NCI-H146 (cell line): ENCODE data around the gene ACOX1.
A peak's percentile ranks its signal among the peaks of the same experiment; 100 is the strongest.

Experiments used
- DNase-seq: peaks from one replicate; lab custom pipeline; 2025; lab: John Stamatoyannopoulos, UW

ACOX1 gene

DNA sequence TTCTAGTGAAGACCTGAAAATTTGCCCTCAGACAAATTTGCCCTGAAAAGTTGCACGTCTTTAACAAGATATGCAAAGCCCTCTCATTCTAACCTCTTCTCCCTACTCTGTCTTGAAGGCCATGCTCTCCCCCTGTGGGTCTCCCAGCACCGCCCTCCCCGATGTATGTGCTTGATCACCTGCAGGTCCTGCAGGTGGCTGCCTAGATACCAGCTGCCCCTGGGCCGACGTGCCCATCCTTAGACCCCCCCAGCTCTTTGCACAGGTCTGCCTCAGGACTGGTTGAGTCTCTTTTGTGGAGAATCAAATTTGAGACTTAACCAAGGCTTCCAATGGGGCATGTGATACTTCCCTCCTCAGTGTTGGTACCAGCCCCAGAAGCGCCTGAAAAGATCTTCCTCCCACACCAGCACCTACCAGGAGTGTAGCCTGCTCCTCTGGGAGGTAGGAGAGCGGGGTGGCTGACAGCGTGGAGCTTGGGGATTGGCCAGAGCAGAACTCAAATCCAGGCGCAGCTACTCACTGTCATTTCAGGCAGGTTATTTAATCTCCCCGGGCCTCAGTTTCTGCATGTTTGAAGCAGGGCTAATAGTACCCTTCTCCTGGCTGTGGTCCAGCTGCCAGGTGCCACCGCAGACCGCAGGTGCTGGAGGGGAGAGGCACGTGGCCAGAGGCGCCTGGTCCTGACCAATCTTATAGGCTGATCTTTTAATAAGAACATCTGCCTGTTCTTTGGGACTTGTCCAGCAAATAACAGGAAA is 69.7 kb downstream of the ACOX1 start:
- peak; percentile 87 for DNase-seq

GRCh38 chr17:75908201-75908600 is 70.8 kb downstream of the ACOX1 start:
- DNase-seq, result no peak

- no peak for DNase-seq
These were observed 72.7 kb downstream of the ACOX1 start for GRCh38 chr17:75906143-75906884.

GRCh38 chr17:75904749-75905521 is 74.0 kb downstream of the ACOX1 start, which contains the start of gene MRPL38:
Gene MRPL38 (minus strand): TSS chr17:75904884. CDS start chr17:75904875, 9 bp downstream.
- DNase-seq, result peak; percentile 97

DNA sequence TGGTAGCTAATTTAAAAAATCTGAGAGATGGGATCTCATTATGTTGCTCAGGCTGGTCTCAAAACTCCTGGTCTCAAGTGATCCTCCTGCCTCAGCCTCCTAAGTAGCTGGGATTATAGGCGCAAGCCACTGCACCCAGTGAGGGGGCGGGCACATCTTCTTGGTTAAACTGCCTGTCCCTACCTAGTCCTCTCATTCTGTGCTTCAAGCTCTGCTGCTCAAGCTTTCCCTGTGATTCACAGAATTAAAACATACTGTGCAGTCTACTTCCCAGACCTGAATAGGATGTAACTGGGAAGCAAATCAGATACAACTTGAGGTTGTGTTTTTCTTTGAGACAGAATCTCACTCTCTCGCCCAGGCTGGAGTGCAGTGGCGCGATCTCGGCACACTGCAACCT is 76.6 kb downstream of the ACOX1 start:
- no peak for DNase-seq

- no peak for DNase-seq
These were observed 77.2 kb downstream of the ACOX1 start for GRCh38 chr17:75901727-75902126.

DNA sequence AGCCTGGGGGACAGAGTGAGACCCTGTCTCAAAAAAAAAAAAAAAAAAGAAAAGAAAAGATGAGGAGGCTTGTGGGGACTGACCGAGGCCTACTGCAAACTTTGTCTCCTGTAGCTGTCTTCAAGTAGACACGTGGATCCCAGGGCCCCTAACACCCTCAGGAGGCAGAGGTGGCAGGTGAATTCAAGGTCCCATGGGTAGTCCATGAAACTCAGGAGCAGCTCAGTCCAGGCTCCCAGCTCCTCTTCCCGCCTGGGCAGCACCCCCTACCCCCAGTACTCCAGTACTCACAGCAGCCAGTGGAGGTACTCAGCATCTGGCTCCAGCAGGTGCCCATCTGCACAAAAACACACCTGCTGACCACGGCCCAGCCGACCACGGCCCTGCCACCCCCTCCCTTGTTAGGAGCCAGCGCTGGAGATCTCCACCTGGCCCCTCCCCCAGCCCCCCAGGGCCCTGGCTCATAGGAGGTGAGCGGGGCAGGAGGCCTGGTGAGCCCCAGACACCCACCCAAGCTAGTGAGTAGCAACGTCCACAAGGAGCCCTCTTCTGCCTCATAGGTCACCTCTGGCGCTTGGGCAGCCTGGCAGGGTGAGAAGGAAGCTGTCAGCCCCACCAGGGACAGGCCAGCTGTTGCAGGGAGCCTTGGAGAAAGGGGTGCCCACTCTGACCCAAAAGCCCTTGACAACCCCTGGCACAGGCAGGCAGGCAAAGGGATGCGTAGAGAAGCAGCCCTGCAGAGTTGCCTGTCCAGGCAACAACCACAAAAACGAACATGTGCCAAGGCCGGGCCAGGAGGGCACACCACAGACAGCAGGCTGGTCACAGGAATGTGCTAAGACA is 78.1 kb downstream of the ACOX1 start:
- DNase-seq, result no peak

DNA sequence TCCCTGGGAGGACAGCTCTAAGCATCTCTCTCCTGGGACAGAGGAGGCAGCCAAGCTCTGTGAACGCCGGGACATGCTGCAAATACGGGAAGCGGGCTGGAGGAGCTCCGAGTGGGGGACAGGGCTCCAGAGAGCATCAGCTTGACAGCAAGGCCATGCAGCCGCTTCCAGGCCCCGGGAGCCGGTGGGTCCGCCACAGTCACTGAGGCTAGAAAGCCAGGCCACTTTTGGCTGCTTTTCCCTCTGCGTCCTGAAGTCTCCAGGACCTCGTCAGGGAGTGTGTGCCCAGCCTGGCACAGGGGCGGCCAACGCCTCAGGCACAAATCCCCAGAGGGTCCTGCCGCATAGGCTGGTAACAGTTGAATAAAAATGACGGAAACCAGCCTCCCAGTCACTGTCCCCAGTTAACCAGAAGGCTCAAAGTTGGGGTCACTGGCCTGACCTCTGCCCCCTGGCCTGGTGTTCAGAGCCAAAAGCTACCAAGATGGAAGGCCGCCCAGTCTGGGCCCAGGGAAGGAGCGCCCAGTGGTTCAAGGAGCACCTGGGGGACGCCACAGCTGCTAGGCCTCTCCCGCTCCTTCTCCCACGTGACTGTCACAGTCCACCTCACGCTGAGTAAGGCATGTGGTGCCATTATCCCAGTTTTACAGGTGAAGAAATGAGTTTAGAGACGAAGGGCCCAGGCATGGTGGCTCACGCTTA is 79.0 kb downstream of the ACOX1 start:
- DNase-seq, result no peak

GRCh38 chr17:75899353-75899752 is 79.6 kb downstream of the ACOX1 start:
- DNase-seq, result no peak

GRCh38 chr17:75898791-75899190 is 80.2 kb downstream of the ACOX1 start:
- no peak for DNase-seq

GRCh38 chr17:75898065-75898464 is 80.9 kb downstream of the ACOX1 start:
- DNase-seq, result no peak

GRCh38 chr17:75897160-75898019 is 81.6 kb downstream of the ACOX1 start:
- no peak for DNase-seq

- DNase-seq, result peak; percentile 82
These were observed 82.4 kb downstream of the ACOX1 start, which contains the start of gene TRIM65 for GRCh38 chr17:75896415-75897159. Gene TRIM65 (minus strand): TSS chr17:75896951. CDS start chr17:75896937, 14 bp downstream.

GRCh38 chr17:75895370-75896155 is 83.4 kb downstream of the ACOX1 start:
- DNase-seq, result no peak

DNA sequence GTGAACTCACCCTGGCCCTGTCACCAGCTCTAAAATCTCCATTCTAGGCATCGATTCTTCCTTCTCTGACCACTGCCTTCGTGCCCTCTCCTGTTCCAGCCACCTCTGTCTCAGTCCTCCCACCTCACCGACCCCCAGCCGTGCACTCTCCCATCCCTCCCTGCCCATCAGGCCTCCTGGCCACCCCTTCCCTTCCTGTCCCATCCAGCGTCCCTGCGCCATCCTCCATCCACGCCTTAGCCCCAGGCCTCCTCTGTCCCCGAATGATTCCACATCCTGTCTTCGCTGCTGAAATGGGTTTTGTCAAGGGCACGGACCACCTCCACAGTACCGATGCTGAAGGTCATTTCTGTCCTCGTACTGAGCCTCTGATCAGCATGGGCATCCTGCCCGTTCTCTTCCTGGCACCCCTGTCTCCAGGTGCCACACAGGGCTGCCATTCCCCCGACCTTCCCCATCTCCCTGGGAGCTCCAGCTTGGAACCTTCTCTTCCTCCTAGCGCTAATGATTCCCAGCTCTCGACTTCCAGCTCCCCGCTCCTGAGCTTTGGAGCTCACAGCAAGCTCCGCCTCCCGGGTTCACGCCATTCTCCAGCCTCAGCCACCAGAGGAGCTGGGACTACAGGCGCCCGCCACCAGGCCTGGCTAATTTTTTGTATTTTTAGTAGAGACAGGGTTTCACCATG is 84.8 kb downstream of the ACOX1 start:
- no peak for DNase-seq

DNA sequence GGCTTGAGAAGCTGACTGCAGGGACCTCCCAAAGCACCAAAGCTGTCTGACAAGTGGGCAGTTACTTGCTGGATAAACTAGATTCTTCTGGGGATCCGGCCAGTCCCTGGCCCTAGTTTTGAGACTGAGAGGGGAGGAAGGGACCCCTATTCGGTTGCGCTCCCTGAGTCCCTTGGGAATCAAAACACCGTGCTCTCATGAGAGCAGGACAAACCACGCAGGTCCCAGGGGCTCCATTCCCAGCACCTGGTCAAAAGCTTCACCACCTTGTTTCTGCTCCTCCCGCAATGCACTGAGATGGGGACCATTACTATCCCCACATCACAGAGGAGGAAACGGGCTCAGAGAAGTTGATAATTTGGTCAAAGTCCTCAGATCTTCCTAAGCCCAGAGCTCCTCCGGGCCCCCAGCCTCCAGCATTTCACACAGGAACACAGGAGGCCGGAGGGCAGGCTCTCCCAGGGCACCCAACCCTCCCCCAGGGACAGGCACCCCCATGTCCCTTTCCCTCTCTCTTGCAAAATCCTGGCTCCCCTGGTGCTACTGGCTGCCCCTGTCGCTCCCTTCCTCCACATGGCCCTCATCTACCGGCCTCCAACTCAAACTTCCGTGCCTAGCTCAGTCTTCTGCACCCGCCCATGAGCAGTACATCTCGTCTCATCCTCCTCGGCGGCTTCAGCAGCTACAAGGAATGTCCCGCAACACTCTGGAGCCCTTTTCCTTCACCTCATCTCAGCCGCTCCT is 85.5 kb downstream of the ACOX1 start:
- no peak for DNase-seq
